Epithelial cell of esophagus (primary cell): Measurements from ENCODE around the gene ZSCAN22.

Experiments used
- DNase-seq: peaks from one replicate; pipeline ENCODE4 v3.0.0; 2010; ENCODE audit warnings: low read depth
- H3K4me3 ChIP-seq: 2 replicates; pipeline ENCODE4 v1.5.1; 2011; ENCODE audit warnings: mild to moderate bottlenecking, low read length, control low read depth
- TF ChIP-seq, protein P1 (sequence below): IDR thresholded peaks from 2 replicates; pipeline ENCODE4 v1.5.1; 2011; ENCODE audit warnings: low read depth, mild to moderate bottlenecking, low read length, control low read depth, inconsistent platforms; ENCODE audit not compliant: insufficient read depth; ENCODE audit errors: missing control alignments

Gene ZSCAN22

GRCh38 chr19:58284199-58284598 is 42.6 kb upstream of the ZSCAN22 start:
- DNase-seq, result no peak
- no peak overlapping the region for H3K4me3 ChIP-seq
- TF ChIP-seq, protein P1, sequence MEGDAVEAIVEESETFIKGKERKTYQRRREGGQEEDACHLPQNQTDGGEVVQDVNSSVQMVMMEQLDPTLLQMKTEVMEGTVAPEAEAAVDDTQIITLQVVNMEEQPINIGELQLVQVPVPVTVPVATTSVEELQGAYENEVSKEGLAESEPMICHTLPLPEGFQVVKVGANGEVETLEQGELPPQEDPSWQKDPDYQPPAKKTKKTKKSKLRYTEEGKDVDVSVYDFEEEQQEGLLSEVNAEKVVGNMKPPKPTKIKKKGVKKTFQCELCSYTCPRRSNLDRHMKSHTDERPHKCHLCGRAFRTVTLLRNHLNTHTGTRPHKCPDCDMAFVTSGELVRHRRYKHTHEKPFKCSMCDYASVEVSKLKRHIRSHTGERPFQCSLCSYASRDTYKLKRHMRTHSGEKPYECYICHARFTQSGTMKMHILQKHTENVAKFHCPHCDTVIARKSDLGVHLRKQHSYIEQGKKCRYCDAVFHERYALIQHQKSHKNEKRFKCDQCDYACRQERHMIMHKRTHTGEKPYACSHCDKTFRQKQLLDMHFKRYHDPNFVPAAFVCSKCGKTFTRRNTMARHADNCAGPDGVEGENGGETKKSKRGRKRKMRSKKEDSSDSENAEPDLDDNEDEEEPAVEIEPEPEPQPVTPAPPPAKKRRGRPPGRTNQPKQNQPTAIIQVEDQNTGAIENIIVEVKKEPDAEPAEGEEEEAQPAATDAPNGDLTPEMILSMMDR, result no peak

- TF ChIP-seq, protein P1, result no peak
- no peak for DNase-seq
- no peak overlapping the region for H3K4me3 ChIP-seq
Observed at GRCh38 chr19:58291943-58292342, 34.9 kb upstream of the ZSCAN22 start.

DNA sequence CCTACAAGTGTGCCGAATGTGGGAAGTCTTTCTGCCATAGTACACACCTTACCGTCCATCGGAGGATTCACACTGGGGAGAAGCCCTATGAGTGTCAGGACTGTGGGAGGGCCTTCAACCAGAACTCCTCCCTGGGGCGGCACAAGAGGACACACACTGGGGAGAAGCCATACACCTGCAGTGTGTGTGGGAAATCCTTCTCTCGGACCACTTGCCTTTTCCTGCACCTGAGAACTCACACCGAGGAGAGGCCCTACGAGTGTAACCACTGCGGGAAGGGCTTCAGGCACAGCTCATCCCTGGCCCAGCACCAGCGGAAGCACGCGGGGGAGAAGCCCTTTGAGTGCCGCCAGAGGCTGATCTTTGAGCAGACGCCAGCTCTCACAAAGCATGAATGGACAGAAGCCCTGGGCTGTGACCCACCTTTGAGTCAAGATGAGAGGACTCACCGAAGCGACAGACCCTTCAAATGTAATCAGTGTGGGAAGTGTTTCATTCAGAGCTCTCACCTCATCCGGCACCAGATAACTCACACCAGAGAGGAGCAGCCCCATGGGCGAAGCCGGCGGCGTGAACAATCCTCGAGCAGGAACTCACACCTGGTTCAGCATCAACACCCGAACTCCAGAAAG is 31.9 kb upstream of the ZSCAN22 start:
- TF ChIP-seq, protein P1, result no peak
- H3K4me3 ChIP-seq, result no peak overlapping the region
- no peak for DNase-seq

GRCh38 chr19:58296104-58296503 is 30.7 kb upstream of the ZSCAN22 start:
- TF ChIP-seq, protein P1, result no peak
- DNase-seq, result no peak
- no peak overlapping the region for H3K4me3 ChIP-seq

- TF ChIP-seq, protein P1, result no peak
- DNase-seq, result no peak
- no peak overlapping the region for H3K4me3 ChIP-seq
Observed at GRCh38 chr19:58300620-58301019, 26.2 kb upstream of the ZSCAN22 start.

- TF ChIP-seq, protein P1, result no peak
- no peak overlapping the region for H3K4me3 ChIP-seq
Observed at GRCh38 chr19:58304255-58304654, 22.5 kb upstream of the ZSCAN22 start.

DNA sequence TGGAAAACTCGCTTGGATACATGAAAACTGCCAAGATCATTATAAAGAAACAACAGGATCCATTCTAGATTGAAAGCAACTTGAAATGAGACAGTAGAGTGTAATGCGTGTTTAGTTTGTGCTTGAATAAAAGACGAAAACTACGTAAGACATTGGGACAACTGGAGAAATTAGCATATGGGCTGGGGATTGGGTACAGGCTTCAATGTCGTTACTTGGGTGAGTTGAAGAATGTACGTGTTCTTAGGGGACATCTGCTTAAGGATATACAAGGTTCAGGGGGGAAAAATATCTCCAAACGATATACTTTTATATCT is 22.1 kb upstream of the ZSCAN22 start:
- TF ChIP-seq, protein P1, result no peak
- no peak for DNase-seq
- H3K4me3 ChIP-seq, result peak overlapping the region; percentile 84

More at GRCh38 chr19:58304255-58304654, 22.5 kb upstream of the ZSCAN22 start:
- DNase-seq, result no peak
